ENCODE data around the gene MICU1. TPM values are rescaled to one million over a fixed set of nuclear protein-coding genes. Genes with fewer than 3 reads are reported as not detected.

Gene MICU1
- total RNA-seq, 1 experiment from 2014 or later = 70.5 TPM

DNA sequence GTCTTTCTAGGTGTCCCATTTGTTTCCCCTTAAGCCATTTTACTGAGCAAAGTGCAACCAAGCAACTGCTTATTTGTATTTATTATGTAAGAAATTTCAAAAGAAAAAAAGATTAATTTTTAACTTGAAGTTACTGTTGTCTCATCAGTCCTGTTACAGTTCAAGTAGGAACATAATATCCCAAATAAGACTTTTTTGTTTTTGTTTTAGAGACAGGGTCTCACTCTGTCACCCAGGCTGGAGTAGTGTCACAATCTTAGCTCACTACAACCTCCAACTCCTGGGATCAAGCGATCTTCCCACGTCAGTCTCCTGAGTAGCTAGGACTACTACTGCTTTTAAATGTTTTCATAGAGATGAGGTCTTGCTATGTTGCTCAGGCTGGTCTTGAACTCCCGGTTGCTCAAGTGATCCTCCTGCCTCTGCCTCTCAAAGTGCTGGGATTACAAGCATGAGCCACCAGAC is 101.9 kb downstream of the MICU1 start:
- ChIA-PET POLR2A (ENCODE audit: unreplicated experiment) (interaction anchor here (0.5 kb wide), 1 partner anchor 13 kb away, joined by 8 read pairs; no protein-coding TSS in a partner anchor), CTCF (interaction anchor here (0.5 kb wide), 1 partner anchor 109 kb away, joined by 7 read pairs; no protein-coding TSS in a partner anchor)
- intact Hi-C loops (cut with micrococcal nuclease; ENCODE audit: unreplicated experiment) = loop anchor here (10.0 kb wide), 1 partner anchor 119 kb away; no protein-coding TSS in a partner anchor
- BruUV-seq (replicated peaks) = no TSS peak
- H3K4me2 ChIP-seq = no peak overlapping the region
- no peak overlapping the region for H3K4me3 ChIP-seq
- H2AFZ ChIP-seq = no peak overlapping the region
- TF ChIP-seq, protein P1, sequence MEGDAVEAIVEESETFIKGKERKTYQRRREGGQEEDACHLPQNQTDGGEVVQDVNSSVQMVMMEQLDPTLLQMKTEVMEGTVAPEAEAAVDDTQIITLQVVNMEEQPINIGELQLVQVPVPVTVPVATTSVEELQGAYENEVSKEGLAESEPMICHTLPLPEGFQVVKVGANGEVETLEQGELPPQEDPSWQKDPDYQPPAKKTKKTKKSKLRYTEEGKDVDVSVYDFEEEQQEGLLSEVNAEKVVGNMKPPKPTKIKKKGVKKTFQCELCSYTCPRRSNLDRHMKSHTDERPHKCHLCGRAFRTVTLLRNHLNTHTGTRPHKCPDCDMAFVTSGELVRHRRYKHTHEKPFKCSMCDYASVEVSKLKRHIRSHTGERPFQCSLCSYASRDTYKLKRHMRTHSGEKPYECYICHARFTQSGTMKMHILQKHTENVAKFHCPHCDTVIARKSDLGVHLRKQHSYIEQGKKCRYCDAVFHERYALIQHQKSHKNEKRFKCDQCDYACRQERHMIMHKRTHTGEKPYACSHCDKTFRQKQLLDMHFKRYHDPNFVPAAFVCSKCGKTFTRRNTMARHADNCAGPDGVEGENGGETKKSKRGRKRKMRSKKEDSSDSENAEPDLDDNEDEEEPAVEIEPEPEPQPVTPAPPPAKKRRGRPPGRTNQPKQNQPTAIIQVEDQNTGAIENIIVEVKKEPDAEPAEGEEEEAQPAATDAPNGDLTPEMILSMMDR (conservative IDR thresholded peaks at IDR 0.05) = no peak
- TF ChIP-seq EZH2 (IDR thresholded peaks at IDR 0.05; ENCODE audit: low read depth) = no peak
- H4K20me1 ChIP-seq (ENCODE audit: insufficient read depth) = no peaks in the 10 kb centered on the region
- H3F3A ChIP-seq (ENCODE audit: insufficient read depth, low read depth) = peaks cover 3% of the 10 kb centered on the region; the same call in 1 of the 2 replicates
- H3K9me2 ChIP-seq (ENCODE audit: insufficient read depth) = no peaks in the 10 kb centered on the region
- H3K36me3 ChIP-seq (ENCODE audit: low read depth) = no peaks in the 10 kb centered on the region
- DNase-seq = no peak
- no peak overlapping the region for H3K27ac ChIP-seq
- no peaks in the 10 kb centered on the region for H3K79me2 ChIP-seq (ENCODE audit: low read depth)
- H3K9me3 ChIP-seq (ENCODE audit: insufficient read depth, low read depth) = no peaks in the 10 kb centered on the region
- H3K4me1 ChIP-seq (replicated peaks; ENCODE audit: insufficient read depth) = no peaks in the 10 kb centered on the region
- no peaks in the 10 kb centered on the region for H3K27me3 ChIP-seq (ENCODE audit: insufficient read depth, low read depth)

DNA sequence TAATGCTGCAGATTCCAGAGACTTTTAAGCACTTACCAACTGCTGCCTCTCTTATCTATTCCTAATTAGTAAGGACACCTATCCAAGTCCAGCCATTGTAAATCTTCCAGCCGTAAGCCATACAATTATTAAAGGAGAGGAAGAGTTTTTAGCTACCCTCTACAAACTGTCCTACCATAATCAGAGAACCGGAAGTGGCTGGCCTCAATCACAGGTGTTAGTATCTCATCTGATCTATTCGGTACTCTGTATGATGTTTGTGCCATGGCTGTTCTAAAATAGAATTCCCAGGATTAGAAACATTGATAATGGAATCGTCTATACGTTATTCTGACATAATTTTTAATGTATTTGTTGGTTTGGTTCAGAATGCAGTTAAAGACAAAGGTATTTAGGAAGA is 102.8 kb downstream of the MICU1 start:
- no peaks in the 10 kb centered on the region for H3K27me3 ChIP-seq (ENCODE audit: insufficient read depth, low read depth)
- H3K4me3 ChIP-seq = no peak overlapping the region
- ChIA-PET CTCF (interaction anchor here (0.5 kb wide), 1 partner anchor 108 kb away, joined by 7 read pairs; no protein-coding TSS in a partner anchor), POLR2A (ENCODE audit: unreplicated experiment) (no interaction called here)
- H3K27ac ChIP-seq = no peak overlapping the region
- intact Hi-C loops (cut with micrococcal nuclease; ENCODE audit: unreplicated experiment) = loop anchor here (10.0 kb wide), 1 partner anchor 118 kb away; no protein-coding TSS in a partner anchor
- no peak for DNase-seq
- H3F3A ChIP-seq (ENCODE audit: insufficient read depth, low read depth) = peaks cover 3% of the 10 kb centered on the region; the same call in 1 of the 2 replicates
- no peak overlapping the region for H3K4me2 ChIP-seq
- H4K20me1 ChIP-seq (ENCODE audit: insufficient read depth) = no peaks in the 10 kb centered on the region
- H3K79me2 ChIP-seq (ENCODE audit: low read depth) = no peaks in the 10 kb centered on the region
- no peaks in the 10 kb centered on the region for H3K36me3 ChIP-seq (ENCODE audit: low read depth)
- BruUV-seq (replicated peaks) = no TSS peak
- TF ChIP-seq, protein P1 (conservative IDR thresholded peaks at IDR 0.05) = no peak
- no peak for TF ChIP-seq EZH2 (IDR thresholded peaks at IDR 0.05; ENCODE audit: low read depth)
- no peaks in the 10 kb centered on the region for H3K4me1 ChIP-seq (replicated peaks; ENCODE audit: insufficient read depth)
- no peak overlapping the region for H2AFZ ChIP-seq
- no peaks in the 10 kb centered on the region for H3K9me3 ChIP-seq (ENCODE audit: insufficient read depth, low read depth)
- no peaks in the 10 kb centered on the region for H3K9me2 ChIP-seq (ENCODE audit: insufficient read depth)

DNA sequence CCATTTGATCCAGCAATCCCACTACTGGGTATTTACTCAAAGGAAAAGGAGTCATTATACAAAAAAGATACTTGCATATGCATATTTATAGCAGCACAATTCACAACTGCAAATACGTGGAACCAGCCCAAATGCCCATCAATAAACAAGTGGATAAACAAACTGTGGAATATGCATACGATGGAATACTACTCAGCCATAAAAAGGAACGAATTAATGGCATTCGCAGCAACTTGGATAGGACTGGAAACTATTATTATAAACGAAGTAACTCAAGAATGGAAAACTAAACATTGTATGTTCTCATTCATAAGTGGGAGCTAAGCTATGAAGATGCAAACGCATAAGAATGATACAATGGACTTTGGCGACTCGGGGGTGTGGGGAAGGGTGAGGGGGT is 108.6 kb downstream of the MICU1 start:
- intact Hi-C loops (cut with micrococcal nuclease; ENCODE audit: unreplicated experiment) = no loop called here
- Histone ChIP-seq H3F3A (ENCODE audit: insufficient read depth, low read depth) (no peaks in the 10 kb centered on the region), H2AFZ (no peak overlapping the region), H3K9me3 (ENCODE audit: insufficient read depth, low read depth) (no peaks in the 10 kb centered on the region), H3K9me2 (ENCODE audit: insufficient read depth) (no peaks in the 10 kb centered on the region), H3K79me2 (ENCODE audit: low read depth) (no peaks in the 10 kb centered on the region), H3K27ac (no peak overlapping the region), H3K4me1 (replicated peaks; ENCODE audit: insufficient read depth) (no peaks in the 10 kb centered on the region), H4K20me1 (ENCODE audit: insufficient read depth) (no peaks in the 10 kb centered on the region), H3K4me3 (no peak overlapping the region), H3K4me2 (no peak overlapping the region), H3K27me3 (ENCODE audit: insufficient read depth, low read depth) (no peaks in the 10 kb centered on the region), H3K36me3 (ENCODE audit: low read depth) (no peaks in the 10 kb centered on the region)
- BruUV-seq (replicated peaks) = no TSS peak
- ChIA-PET CTCF (no interaction called here), POLR2A (ENCODE audit: unreplicated experiment) (interaction anchor here (0.7 kb wide), 1 partner anchor 174 kb away, joined by 3 read pairs; no protein-coding TSS in a partner anchor)
- no peak for DNase-seq
- TF ChIP-seq, protein P1 (conservative IDR thresholded peaks at IDR 0.05) = no peak
- no peak for TF ChIP-seq EZH2 (IDR thresholded peaks at IDR 0.05; ENCODE audit: low read depth)

Measured in PC-9 (cell line).